Activated CD8-positive, alpha-beta memory T cell treated with anti-CD3 and anti-CD28 coated beads for 48 hours (primary cell): ENCODE data around the gene BRSK2.
A peak's percentile ranks its signal among the peaks of the same experiment; 100 is the strongest.

Experiments
- DNase-seq, 3 experiments: peaks; one replicate each; pipeline ENCODE4 v3.0.0-alpha.2; 2020; ENCODE audit warnings: low read depth in 2 of 3, low spot score in 2 of 3

The BRSK2 gene

GRCh38 chr11:1450344-1450875 is 60.7 kb downstream of the BRSK2 start:
- DNase-seq: no peak

DNA sequence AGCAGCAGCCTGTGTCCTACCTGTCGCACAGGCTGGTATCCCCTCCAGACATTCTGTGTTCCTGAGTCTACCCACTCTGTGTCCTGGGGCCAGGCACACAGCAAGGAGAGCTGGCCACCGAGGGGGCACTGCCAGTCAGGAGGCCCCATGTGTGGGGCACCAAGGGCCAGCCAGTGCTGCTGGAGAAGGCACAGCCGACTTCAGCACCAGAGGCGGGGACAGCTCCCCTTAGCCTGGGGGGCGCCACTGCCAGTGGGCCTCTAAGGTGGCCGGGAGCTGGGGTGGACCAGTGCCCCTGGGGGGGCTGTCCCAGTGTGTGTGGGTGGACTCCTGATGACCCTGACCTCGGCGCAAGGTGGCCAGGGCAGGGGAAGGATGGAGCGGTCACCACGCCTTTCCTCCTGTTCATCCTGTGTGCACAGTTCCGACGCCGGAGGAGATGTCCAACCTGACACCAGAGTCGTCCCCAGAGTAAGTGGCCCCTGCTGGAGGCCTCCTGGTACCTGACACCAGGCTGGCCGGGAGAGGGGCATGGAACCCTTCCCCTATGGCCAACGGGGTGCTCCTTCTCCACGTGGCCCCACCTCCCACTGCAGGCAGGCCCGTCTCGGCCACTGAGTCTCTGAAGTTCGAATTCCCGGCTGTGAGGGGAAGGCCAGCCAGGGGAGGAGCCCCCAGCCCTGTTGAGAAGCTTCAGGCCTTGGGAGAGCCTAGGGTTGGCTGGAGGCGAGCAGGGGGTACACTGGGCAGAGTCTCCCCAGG is 61.4 kb downstream of the BRSK2 start:
- no peak for DNase-seq

GRCh38 chr11:1451781-1452470 is 62.2 kb downstream of the BRSK2 start:
- DNase-seq: no peak

DNA sequence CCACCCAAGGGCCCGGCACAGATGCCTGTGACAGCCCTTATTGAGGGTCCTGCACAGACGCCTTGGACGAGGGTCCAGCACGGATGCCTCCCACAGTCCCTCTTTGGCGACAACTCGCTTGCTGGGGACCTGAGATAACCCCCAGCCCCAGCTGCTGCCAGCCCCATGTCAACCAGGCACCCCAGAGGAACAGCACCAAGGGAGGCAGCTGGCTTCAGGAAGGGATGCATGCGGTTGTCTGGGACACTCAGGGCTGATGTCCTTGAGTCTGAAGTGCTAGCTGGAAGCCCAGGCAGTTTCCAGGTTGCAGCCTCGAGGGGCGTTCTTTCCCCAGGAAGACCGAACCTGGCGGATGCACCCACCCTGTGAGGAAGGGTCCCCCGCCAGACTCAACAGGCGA is 63.0 kb downstream of the BRSK2 start:
- no peak for DNase-seq

DNA sequence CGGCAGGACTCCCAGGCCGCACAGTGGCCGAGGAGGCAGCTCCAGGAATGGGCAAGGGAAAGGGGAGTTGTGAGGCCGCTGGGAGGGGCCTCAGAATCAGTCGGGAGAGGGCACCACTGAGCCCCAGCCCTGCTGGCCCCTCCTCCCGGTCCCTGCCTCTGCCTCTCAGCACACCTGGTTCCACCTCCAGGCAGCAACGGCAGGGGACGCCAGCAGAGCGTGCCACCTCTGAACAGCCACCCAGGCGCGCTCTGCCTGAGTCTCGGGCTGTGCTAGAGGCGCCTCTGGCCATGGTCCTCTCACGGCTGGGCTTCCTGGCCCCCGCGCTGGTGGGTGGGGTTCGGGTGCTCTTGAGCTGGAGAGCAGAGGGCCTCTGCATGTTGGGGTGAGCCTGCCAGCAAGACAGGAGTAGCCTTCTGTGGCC is 63.9 kb downstream of the BRSK2 start:
- peak in 1 of 3 experiments; percentile 8 for DNase-seq

- no peak for DNase-seq
Measured at GRCh38 chr11:1454576-1454975, 64.8 kb downstream of the BRSK2 start.

DNA sequence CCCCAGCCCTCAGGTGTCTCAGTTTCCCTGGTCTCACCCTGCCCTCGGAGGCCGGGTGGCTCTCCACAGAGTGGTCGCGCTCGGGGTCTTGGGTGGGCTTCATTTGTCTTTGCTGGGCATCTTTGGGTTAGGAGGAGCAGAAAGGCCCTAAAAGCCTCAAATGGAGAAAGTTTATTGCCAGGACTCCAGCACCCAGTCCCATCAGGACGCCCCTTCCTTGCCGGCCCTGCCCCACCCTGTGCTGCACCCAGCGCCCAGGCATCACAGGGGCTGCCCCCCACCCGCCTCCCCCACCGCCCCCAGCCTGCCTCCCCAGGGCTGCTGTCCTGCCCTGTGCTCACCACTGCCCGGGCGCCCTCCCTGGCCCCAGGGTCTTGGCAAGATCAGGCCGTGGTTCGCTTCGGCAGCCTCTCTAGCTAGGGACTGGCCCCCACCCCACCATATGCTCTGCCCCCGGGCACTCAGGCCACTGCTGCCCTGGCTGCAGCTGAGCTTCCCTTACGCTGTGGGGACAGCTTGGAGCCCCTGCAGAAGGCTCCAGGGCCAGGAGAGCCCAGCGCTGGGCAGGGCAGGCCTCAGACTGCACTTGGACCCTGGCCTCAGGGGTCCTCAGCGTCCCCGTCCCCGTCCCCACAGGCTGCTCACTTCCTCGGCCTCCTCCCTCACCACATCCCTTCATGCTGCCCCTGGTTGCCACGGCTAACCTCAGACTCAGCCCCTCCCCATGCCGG is 65.5 kb downstream of the BRSK2 start:
- no peak for DNase-seq

DNA sequence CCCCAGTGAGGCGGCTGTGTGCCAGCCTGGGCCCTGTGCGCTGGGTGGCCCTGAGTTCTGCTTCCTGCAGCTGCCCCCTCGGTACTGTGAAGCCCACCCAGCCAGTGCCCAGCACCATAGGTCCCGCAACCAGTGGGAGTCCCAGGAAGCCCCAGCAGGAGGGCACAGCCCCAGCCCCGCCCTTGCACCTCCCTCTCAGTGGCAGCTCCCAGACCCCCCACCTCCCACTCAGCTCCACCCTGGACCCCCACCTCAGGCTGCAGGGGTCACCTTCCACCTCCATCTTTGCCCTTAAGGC is 66.0 kb downstream of the BRSK2 start:
- DNase-seq: no peak

DNA sequence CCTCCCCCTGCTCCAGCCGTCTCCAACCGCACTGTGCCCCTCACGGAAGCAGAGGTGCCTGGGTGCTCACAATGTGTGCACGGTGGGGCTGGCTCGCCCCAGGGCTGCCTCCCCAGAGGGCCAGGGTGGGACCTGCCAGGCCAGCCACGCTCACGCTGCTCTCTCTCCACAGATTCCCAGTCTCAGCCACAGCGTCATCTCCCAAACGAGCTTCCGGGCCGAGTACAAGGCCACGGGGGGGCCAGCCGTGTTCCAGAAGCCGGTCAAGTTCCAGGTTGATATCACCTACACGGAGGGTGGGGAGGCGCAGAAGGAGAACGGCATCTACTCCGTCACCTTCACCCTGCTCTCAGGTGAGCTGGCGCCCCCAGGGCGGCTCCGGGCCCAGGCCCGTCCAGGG is 66.4 kb downstream of the BRSK2 start:
- no peak for DNase-seq

DNA sequence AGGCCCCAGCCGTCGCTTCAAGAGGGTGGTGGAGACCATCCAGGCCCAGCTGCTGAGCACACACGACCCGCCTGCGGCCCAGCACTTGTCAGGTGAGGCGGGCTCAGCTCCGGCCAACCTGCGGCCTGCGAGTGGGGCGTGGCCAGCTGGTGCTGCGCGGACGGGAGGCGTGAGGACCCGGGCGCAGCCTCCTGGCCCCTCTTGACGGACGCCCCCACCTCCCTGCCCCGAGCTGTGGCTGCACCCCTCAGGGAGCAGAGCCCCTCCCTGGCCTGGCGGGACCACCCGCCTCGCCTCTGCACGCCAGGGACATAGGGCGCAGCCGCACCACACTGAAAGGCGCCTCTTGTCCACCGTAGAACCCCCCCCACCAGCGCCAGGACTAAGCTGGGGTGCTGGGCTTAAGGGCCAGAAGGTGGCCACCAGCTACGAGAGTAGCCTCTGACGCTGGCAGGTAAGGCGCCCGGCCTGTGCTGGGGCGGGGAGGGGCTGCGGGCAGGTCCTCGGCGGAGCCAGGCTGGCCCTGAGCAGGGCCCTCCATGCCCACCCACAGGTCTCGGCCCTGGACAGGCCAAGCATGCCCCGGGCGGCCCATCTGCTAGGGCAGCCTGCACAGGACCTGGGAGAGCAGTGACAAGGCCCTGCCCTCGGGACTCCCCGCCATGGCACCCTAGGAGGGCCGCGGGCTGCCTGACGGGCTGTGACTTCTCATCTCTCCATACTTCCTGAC is 67.0 kb downstream of the BRSK2 start:
- DNase-seq: no peak

DNA sequence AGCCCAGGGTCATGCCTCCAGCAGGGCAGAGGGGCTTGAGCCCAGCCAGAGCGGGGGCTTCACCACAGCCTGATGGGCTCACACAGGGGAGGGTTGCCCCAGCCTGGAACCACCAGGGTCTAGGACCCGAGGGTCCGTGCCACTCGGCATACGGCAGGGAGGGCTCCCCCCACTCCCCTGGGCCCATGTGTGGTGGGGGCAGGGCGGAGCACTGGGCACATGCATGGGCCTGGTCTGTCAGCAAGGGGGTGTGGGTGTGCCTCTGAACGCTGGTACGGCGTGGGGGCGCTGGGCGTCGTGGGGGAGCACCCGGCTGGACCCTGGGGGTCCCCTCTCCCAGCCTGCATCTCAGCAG is 67.6 kb downstream of the BRSK2 start:
- no peak for DNase-seq

DNA sequence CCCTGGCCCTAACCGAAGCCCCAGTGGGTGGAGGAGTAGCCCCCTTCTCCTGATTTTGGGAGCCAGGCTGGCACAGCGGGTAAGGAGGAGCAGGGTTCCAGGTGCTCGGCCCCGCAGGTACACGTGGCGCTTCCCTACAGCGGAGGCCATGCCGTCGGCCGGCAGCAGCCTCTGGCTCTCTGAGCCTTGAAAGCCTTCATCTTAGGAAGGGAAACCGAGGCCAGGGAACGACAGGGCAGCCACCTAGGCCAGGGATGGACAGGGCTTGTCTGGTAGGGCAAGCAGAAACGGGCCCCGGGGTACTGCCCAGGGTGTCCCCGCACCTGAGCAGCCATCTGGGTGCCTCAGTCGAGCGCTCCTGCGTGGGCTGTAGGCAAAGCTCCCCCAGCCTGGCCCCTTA is 68.1 kb downstream of the BRSK2 start:
- DNase-seq: no peak

DNA sequence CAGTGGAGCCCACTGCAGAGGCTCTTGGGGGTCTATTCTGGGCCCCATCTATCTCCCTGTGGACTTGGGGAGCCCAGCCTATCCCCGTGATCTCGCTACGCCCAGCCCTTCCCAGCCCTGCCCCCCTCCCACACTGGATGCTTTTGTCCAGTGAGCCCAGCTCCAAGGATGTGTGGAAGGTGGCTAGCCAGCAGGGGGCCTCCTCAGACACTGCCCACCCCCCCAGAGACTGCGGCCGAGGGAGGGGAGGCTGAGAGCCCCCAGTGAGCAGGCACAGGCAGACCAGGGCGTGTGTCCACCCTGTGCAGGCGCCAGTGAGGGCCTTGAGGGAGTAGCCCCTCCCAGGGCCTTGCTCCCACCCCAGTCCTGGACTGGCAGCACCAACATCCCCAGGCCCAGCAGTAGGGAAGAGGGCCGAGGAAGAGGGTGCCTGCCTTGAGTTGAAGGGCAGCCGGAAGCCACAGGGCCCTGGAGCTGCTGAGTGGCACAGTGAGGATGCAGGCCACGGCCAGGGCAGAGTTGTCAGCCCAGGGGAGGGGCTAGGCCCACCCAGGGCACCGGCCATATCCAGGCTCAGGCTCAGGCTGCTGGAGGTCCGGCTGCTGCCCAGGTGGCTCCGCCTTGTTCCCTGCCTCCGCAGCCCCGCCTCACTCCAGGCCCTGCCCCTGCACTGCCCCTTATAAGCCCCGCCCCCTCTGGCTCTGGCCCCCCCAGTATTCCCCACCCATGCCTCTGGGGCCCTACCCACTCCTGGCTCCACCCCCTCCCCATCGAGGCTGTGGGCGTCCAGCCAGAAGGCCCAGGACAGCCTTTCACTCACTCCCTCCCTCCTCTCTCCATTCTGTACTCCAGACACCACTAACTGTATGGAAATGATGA is 68.8 kb downstream of the BRSK2 start:
- no peak for DNase-seq

DNA sequence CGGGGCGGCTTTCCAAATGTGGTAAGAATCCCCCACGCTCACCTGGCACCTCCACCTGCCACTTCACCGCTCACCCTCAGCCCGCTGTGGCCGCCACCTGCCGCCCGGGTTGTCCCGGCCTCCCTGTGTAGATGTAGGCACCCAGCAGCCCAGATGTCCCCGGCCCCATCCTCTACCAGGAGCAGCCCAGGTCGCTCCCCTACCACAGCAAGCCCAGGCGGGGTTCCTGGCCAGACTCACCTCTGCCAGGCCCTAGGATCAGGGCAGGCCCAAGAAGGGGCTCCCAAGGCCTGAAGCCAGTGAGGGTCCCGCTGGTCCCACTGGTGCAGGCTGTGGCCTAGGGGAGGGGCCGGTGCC is 69.5 kb downstream of the BRSK2 start:
- no peak for DNase-seq

DNA sequence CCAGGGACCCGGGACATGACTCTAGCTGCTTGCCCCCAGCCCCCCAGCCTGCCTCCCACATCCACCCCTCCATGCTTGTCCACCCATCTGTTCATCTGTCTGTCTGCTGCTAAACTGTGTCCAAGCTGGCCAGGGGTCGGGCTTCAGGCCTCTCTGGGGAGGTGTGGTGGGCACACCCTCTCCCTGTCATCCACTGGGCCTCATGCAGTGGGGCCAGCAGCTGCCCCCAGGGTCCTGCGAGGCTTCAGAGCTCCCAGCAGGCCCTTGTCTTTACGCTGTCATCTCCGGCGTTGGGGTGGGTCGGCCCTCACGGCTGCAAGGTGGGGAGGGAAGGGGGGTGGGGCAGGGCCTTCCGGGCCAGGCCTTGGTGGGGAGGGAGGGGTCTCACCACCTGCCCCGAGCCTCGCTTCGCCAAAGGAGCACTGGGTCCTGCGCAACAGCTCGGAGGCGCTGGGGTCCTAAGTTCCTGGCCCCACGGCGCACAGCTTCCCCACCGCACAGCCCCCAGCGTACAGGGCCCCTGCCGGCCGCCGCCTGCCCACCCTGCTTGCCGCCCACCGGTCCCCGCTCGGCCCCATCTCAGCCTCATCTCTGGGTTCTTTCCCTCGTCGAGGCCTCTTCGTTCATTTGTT is 70.1 kb downstream of the BRSK2 start:
- DNase-seq: no peak

DNA sequence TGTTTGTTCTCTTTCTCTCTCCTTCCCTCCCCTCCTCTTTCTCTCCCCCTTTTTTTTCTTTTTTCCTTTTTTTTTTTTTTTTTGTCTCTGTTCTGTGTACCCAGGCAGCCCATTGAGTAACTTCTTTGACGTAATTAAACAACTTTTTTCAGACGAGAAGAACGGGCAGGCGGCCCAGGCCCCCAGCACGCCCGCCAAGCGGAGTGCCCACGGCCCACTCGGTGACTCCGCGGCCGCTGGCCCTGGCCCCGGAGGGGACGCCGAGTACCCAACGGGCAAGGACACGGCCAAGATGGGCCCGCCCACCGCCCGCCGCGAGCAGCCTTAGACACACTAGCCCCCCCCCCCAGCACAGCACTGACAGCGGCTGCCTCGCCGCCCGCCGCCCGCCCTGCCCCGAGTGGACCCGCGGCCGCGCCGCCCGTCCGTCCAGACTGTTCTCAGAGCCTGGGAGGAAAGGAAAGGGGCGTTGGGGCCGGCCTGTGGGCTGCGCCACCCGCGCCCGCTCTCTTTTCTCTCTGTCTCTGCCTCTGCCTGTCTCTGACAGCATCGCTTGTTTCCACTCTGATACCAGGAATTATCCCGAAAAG is 70.8 kb downstream of the BRSK2 start:
- DNase-seq: no peak

DNA sequence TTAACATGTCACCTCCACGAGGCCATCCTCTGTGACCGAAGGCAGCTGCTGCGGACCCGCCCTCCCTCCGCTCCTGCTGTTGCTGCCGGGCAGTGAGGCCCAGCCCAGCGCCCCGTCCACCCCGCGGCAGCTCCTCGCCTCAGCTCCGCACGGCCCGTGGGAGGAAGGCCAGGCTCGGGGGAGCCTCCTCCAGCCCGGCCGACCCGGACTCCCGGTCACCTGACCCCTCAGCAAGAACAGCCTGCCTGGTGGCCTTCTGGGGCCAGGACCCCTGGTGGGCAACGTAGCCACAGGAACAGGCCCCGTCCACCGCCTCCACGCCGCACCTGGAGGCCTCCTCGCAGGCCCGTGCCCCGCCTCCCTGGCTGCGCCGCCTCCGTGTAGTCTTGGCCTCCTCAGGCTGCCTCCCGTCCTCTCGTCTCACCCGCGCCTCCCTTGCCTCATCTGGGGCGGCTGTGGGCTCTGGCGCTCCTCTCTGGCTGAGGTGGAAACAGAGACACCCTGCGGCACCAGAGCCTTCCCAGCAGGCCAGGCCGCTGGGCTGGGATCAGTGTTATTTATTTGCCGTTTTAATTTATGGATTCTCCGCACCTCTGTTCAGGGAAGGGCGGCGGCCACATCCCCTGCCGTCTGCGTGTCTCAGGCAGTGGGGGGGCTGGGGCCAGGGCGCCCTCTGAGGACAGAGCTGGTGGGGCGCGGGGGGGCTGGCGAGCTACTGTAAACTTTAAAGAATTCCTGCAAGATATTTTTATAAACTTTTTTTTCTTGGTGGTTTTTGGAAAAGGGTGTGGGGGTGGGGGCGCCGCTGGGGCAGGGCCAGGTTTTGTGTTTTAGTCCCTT is 71.5 kb downstream of the BRSK2 start:
- DNase-seq: no peak

DNA sequence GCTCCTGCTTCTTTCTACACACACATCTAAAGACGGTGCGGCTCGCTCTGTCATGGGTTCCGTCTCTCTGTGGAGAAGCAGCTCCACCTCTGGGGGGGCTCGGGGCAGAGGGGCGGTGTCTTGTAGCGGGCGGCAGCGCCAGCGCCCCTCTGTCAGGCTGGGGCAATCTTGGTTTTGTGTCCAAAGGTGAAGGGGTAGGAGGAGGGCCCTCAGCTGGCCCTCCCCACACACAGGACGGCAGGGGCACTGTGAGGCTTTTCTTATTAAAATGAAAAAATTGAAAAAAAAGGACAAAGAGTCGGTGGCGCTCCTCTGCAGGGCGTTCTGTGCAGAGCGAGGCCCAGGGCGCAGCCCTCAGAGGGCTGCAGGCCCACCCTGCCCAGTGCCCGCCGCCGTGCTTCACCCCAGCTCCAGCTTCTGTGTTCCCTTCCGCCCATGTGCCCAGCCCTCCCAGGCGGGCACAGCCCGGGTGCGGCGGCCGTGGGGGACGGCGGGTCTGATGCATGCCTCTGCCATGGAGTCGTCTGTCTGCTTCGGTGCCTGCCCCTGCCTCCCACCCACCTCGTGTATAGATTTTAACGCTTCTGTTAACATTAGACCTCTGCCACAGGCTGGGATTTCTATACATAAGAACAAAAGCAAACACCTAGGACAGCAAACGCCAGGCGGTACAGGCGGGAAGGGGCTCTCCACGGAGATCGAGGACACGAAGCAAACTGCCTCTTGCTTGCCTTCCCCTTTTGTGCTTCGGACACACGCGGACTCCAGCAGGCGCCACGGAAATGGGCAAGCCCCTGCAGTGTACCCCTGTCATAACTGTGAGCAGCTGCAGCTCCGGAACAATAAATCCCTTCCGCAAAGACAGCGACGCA is 72.3 kb downstream of the BRSK2 start:
- no peak for DNase-seq
